Measurements from ENCODE around the gene C14orf119.

DNA sequence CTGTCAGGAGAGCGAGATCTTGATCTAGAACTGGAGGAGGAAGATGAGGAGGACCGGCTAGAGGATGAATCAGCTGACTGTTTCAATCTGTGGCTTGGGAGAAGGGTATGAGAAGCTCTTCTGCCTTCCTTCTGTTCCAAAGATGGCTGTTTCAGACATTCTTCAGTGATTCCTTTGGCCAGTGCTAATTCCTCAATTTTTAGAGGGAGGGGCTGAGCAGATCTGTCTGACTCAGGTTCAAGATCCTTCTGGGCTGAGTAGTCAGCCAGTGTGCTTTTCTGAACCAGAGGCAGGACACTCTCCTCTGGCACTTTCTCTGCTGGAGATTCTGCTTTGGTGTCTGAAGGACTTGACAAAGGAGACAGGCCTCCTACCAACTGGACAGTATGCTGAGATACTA is 15.6 kb upstream of the C14orf119 start:
- TF ChIP-seq CTCF (IDR thresholded peaks at IDR 0.05), result no peak
- TF ChIP-seq POLR2AphosphoS5 (IDR thresholded peaks at IDR 0.05), result no peak
- TF ChIP-seq POLR2A (IDR thresholded peaks at IDR 0.05), result no peak

Measured in prostate gland (tissue), 2 donors.